IPS-18a (cell line): ENCODE data around the gene CSF3R.

Experiments used
- H3K27ac ChIP-seq: one replicate; pipeline ENCODE4 v1.5.1; 2013; ENCODE audit warnings: low read length
- H3K27me3 ChIP-seq: one replicate; pipeline ENCODE4 v1.6.1; 2013; ENCODE audit warnings: mild to moderate bottlenecking, low read length; ENCODE audit not compliant: control insufficient read depth, insufficient read depth
- H3K36me3 ChIP-seq: one replicate; pipeline ENCODE4 v1.6.1; 2013; ENCODE audit warnings: low read depth, low read length; ENCODE audit not compliant: control insufficient read depth
- H3K4me1 ChIP-seq: one replicate; pipeline ENCODE4 v1.6.1; 2013; ENCODE audit warnings: low read depth, low read length; ENCODE audit not compliant: control insufficient read depth
- H3K4me3 ChIP-seq: one replicate; pipeline ENCODE4 v1.5.1; 2013; ENCODE audit warnings: low read length
- H3K9ac ChIP-seq: one replicate; pipeline ENCODE4 v1.6.1; 2013; ENCODE audit warnings: mild to moderate bottlenecking, low read length, moderate library complexity
- H3K9me3 ChIP-seq: one replicate; pipeline ENCODE4 v1.6.1; 2013; ENCODE audit warnings: low read depth, low read length; ENCODE audit not compliant: control insufficient read depth

CSF3R gene

DNA sequence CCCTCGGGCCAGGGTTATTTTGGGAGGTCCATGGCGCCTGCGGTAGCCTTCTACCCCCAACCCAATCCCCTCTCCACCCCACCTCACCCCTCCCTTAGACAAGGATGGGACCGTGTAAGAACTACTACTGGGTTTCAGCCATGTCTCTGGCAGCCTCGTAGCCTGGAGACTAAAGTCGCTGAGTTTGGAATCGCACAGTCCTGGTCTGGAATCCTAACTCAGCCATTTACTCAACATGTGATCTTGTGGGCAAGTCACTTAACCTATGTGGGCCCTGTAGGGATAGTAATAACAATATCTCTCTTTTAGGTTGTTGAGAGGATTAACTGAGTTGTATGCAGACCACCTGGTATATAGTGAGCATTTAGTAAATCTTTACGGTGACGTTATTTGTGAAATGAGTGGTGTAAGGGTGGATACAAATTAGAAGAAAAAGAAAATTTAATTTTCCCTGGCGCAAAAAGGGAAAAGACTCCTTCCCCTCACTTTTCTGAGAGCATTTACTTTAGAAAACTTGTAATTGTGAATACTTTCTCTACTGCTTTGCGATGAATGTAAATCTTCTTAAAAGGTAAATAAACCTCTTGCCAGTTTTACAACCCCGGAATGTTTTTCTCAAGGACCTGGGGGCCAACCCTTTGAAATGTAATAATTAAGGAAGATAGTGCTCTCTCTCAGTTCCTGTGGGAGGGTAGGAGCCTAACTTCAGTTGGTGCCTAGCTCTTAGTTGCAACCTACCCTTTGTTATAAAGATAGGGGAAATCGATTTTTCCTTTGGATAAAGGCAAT is 17.9 kb downstream of the CSF3R start:
- Histone ChIP-seq H3K4me1 (peaks cover 12% of the 10 kb centered on the region), H3K27me3 (peaks cover 22% of the 10 kb centered on the region), H3K36me3 (peaks cover 25% of the 10 kb centered on the region), H3K4me3 (peak overlapping the region; percentile 75), H3K9me3 (no peaks in the 10 kb centered on the region), H3K27ac (peak overlapping the region; percentile 96), H3K9ac (peak overlapping the region; percentile 96)

- H3K4me3 ChIP-seq = peak within 1 kb of the TSS; percentile 75
- H3K4me1 ChIP-seq = peaks cover 12% of the 10 kb centered on the region
- peaks cover 25% of the 10 kb centered on the region for H3K36me3 ChIP-seq
Observed at GRCh38 chr1:36463803-36464604, 18.7 kb downstream of the CSF3R start, which contains the start of gene MRPS15. Gene MRPS15, minus strand, starts transcription at chr1:36464384. Its CDS starts 109 bp downstream, at chr1:36464275.

DNA sequence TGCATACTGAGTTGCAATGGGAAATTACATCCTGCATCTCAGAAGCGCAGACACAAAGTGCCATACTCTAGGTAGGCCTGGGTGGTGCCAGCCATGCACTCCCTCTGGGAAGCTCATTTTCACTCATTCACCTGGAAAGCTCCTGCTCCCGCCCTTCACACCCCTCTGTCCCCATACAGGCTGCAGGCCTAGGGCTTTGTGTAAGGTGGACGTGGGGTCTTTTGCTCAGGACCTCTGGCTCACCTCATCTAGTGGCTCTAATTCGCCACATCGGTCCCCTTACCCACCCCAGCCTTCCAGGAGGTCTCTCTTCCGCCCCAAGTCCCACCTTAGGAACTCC is 19.3 kb downstream of the CSF3R start:
- Histone ChIP-seq H3K4me3 (peak overlapping the region; percentile 75), H3K27ac (peak overlapping the region; percentile 82), H3K9me3 (no peaks in the 10 kb centered on the region), H3K4me1 (peaks cover 12% of the 10 kb centered on the region), H3K9ac (peak overlapping the region; percentile 96), H3K36me3 (peaks cover 30% of the 10 kb centered on the region), H3K27me3 (peaks cover 22% of the 10 kb centered on the region)

More at GRCh38 chr1:36463803-36464604, 18.7 kb downstream of the CSF3R start, which contains the start of gene MRPS15:
- Histone ChIP-seq H3K9me3 (no peaks in the 10 kb centered on the region), H3K27me3 (peaks cover 22% of the 10 kb centered on the region), H3K9ac (peak within 1 kb of the TSS; percentile 96), H3K27ac (peak within 1 kb of the TSS; percentile 96)

GRCh38 chr1:36458910-36459309 is 23.8 kb downstream of the CSF3R start:
- Histone ChIP-seq H3K9me3 (no peaks in the 10 kb centered on the region), H3K4me3 (no peak overlapping the region), H3K27me3 (no peaks in the 10 kb centered on the region), H3K9ac (no peak overlapping the region), H3K4me1 (no peaks in the 10 kb centered on the region), H3K27ac (no peak overlapping the region), H3K36me3 (peaks cover 66% of the 10 kb centered on the region)

DNA sequence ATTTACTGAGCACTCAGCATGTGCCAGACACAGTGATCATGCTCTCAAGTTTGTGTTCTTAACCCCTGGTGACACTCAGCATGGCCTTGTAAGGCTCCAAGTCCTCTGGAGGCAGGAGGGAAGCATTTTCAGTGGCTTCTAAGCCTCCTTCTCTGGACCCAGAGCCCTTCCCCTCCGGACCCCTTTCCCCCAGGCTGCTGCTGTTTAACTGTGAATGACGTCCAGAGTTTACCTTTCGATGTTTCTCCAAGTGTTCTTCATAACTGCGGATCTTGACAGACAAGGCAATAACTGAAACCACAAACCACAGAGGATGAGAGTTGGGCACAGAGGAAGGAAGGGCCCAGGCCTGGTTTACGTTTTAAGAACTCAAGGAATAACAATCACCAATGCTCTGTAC is 25.0 kb downstream of the CSF3R start:
- H3K4me1 ChIP-seq = no peaks in the 10 kb centered on the region
- no peak overlapping the region for H3K27ac ChIP-seq
- no peaks in the 10 kb centered on the region for H3K9me3 ChIP-seq
- no peak overlapping the region for H3K4me3 ChIP-seq
- H3K9ac ChIP-seq = no peak overlapping the region
- no peaks in the 10 kb centered on the region for H3K27me3 ChIP-seq
- peaks cover 66% of the 10 kb centered on the region for H3K36me3 ChIP-seq

DNA sequence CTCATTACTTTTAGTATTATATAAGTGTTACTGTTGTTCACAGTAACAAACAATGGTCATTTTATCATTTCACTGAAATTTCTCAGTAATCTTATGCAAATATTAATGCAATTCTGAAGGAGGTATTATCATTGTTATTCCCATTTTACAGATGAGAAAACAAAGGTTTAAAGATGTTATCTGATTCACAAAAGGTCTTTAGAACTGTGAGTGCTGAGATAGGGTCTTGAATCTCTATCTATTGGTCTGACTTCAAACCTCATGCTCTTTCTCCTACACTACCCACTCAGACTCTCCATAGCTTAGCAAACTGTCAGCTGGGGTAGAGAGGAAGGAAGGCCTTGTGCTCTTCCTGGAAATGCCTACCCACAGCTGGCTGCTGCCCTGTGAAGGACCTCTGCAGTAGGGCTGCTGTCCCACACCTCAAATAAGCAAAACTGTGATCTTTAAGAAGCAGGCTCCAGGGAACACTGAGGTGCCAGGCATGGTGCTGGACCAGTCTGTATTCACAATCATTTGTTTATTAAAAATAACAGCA is 26.3 kb downstream of the CSF3R start:
- no peak overlapping the region for H3K9ac ChIP-seq
- H3K27ac ChIP-seq = no peak overlapping the region
- H3K9me3 ChIP-seq = no peaks in the 10 kb centered on the region
- H3K4me3 ChIP-seq = no peak overlapping the region
- H3K4me1 ChIP-seq = no peaks in the 10 kb centered on the region
- peaks cover 56% of the 10 kb centered on the region for H3K36me3 ChIP-seq
- H3K27me3 ChIP-seq = no peaks in the 10 kb centered on the region

DNA sequence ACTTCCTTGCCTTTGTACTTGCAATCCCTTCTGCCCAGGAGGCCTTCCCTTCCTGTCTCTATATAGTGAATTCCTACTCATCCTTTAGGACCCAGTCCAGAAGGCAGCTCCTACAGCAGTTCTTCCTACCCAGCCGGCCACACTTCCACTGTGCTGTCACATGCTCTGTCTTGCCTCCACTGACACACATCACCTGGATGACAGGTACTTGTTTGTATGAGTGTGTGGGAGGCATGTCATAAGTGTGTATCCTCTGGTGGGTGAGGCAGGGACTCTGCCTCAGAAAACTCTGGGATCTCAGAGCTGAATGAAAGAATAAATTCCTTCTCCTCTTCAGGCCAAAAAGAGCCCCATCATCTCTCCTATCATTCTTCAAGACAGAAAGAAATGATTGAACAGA is 27.3 kb downstream of the CSF3R start:
- no peaks in the 10 kb centered on the region for H3K27me3 ChIP-seq
- no peak overlapping the region for H3K4me3 ChIP-seq
- no peaks in the 10 kb centered on the region for H3K9me3 ChIP-seq
- H3K27ac ChIP-seq = no peak overlapping the region
- peaks cover 45% of the 10 kb centered on the region for H3K36me3 ChIP-seq
- H3K9ac ChIP-seq = no peak overlapping the region
- no peaks in the 10 kb centered on the region for H3K4me1 ChIP-seq

DNA sequence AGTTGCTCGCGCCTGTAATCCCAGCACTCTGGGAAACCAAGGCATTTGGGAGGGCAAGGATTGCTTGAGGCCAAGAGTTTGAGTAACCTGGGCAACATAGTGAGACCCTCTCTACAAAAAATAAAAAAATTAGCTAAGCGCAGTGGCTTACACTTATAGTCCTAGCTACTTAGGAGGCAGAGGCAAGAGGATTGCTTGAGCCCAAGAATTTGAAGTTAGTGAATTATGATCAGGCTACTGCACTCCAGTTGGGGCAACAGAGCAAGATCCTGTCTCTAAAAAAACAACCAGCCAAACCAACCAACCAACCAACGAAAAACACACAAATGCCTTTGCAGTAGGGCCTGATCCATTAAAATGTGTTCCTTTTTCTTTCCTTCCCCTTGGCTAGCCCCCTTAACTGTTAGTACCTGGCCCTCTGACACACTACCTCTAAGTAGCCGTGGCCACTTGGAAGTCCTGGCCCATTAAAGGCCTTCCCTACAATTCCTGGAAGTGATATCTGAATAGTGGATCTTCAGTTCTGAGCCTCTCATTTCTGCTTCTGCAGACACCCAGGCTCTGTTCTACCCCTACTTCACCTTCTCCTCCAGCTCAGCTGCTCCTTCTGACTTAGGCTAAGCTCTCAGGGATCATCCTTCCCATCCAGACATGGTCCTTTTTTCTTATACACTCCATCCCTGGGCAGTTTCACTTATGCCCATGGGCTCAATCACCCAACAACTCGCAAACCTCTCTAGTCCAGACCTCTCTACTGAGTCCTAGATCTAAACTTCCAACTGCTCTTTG is 28.9 kb downstream of the CSF3R start:
- H3K36me3 ChIP-seq = peaks cover 40% of the 10 kb centered on the region
- H3K4me1 ChIP-seq = no peaks in the 10 kb centered on the region
- H3K27me3 ChIP-seq = no peaks in the 10 kb centered on the region
- no peak overlapping the region for H3K4me3 ChIP-seq
- H3K27ac ChIP-seq = no peak overlapping the region
- no peak overlapping the region for H3K9ac ChIP-seq
- no peaks in the 10 kb centered on the region for H3K9me3 ChIP-seq

DNA sequence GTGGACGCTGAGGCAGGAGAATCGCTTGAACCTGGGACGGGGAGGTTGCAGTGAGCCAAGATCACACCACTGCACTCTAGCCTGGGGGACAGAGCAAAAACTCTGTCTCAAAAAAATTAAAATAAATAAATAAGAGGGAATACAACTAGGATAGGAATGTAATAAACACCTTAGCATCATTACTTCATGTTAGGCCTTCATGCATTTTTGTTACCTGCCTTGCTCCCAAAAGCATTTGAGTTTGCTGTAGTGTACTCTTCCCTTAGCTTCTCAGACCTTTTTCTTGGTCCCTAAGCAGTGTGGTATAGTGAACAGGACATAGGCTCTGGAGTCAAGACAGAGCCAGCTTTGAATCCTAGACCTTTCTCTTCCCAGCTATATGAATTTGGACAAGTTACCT is 29.7 kb downstream of the CSF3R start:
- no peaks in the 10 kb centered on the region for H3K9me3 ChIP-seq
- H3K27ac ChIP-seq = no peak overlapping the region
- no peak overlapping the region for H3K9ac ChIP-seq
- H3K4me1 ChIP-seq = no peaks in the 10 kb centered on the region
- H3K27me3 ChIP-seq = no peaks in the 10 kb centered on the region
- H3K36me3 ChIP-seq = peaks cover 35% of the 10 kb centered on the region
- no peak overlapping the region for H3K4me3 ChIP-seq

DNA sequence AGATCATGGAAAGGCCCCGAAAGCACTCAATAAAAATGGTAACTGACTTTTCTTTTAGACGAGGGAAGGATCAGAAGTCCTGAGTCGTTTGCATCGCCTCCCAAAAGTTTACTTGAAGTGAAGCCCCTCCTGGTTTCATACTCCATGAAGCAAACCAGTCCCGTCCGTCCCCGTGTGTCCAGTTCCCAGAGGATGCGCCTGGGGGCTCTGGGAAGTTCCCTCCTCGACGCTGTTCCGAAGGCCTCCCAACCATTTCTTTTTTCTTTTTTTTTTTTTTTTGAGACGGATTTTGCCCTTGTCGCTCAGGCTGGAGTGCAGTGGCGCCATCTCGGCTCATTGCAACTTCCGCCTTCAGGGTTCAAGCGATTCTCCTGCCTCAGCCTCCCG is 31.8 kb downstream of the CSF3R start:
- H3K36me3 ChIP-seq = peaks cover 16% of the 10 kb centered on the region

More for the DNA sequence above, 31.8 kb downstream of the CSF3R start:
- Histone ChIP-seq H3K27ac (no peak overlapping the region), H3K9me3 (no peaks in the 10 kb centered on the region), H3K9ac (peak overlapping the region; percentile 50), H3K4me3 (peak overlapping the region; percentile 57), H3K27me3 (no peaks in the 10 kb centered on the region), H3K4me1 (no peaks in the 10 kb centered on the region)
